ENCODE data around the gene DPP6.

The DPP6 gene

DNA sequence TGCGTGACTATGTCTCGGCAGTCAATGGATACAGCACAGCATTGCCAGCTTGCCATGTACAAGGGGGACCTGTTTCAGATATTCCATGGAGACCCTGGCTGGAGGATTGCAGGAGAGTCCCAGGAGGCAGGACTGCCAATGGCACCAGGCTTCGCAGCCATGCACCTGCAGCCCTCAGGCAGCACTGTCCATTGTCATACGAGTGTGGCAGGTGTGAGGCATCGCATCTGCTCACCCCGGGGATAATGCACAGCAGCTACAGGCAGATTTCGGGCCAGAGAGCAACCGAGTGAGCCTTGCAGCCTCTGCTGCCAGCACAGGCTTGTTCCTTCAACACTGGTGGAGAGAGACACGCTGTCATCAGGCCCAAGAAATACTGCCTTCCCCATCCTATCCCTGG is 535.6 kb downstream of the DPP6 start:
- CTCF ChIA-PET: no interaction called here
- TF ChIP-seq, protein P1, sequence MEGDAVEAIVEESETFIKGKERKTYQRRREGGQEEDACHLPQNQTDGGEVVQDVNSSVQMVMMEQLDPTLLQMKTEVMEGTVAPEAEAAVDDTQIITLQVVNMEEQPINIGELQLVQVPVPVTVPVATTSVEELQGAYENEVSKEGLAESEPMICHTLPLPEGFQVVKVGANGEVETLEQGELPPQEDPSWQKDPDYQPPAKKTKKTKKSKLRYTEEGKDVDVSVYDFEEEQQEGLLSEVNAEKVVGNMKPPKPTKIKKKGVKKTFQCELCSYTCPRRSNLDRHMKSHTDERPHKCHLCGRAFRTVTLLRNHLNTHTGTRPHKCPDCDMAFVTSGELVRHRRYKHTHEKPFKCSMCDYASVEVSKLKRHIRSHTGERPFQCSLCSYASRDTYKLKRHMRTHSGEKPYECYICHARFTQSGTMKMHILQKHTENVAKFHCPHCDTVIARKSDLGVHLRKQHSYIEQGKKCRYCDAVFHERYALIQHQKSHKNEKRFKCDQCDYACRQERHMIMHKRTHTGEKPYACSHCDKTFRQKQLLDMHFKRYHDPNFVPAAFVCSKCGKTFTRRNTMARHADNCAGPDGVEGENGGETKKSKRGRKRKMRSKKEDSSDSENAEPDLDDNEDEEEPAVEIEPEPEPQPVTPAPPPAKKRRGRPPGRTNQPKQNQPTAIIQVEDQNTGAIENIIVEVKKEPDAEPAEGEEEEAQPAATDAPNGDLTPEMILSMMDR (IDR thresholded peaks at IDR 0.05; ENCODE audit: insufficient read depth, low read length, missing control alignments): no peak
- H3K4me3 ChIP-seq (ENCODE audit: low read depth, low read length): no peak overlapping the region
- no peak for DNase-seq (ENCODE audit: low read depth, low spot score)
- POLR2A ChIA-PET: no interaction called here

DNA sequence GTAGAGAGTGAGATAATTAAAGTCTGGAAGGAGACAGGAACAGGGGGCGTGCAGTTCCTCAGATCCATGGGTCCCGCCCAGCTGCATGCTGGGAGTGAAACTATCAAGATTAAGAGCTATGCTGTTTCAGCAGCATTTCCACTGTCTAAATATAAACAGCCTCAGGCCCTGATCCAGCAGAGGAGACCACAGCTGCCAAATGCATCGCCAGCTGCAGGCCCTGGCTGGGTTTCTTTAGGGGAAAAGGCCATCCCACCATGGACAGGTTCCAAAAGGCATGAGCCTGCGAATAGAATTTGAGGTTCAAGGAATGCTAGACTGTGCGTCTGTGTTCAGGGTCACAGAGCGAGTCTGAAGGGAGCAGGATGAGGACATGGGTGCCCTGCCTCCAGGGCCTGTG is 539.3 kb downstream of the DPP6 start:
- ChIA-PET CTCF (no interaction called here), POLR2A (no interaction called here)
- DNase-seq (ENCODE audit: low read depth, low spot score): no peak
- TF ChIP-seq, protein P1 (IDR thresholded peaks at IDR 0.05; ENCODE audit: insufficient read depth, low read length, missing control alignments): no peak
- H3K4me3 ChIP-seq (ENCODE audit: low read depth, low read length): no peak overlapping the region

DNA sequence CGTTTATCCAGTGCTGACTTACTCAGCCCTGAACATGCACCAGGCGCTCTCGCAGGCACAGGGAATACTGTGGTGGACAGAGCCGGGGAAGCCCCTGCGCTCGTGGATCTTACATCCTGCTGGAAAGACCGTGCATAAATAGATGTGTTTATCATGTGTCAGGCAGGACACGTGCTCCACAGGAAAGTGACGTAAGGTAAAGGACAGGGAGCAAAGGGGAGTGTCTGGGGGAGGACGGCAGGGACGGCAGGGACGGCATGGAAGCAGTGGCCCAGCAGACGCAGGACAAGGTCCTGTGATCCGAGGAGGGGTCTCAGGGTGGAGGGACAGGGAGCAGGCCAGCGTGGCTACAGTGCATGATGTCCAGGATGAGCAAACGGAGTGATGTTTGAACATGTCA is 540.2 kb downstream of the DPP6 start:
- POLR2A ChIA-PET: no interaction called here
- CTCF ChIA-PET: no interaction called here

DNA sequence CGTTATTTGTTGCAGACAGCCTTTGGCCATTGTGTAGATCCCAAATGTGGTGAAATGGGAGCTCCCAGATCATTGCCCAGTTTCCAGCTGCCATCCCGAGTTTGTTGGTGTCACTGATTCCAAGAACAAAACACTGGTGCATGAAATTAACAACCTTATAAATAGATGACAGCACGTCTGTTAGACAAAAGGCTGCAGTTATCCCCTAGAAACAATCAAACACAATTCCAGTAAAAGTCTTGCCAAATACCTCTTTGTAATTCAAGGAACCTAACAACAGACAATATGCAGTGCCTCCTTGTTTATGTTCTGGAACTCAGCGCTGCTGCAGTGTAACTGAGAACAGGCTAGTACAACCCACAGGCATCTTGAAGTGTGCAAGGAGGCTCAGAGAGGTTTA is 546.2 kb downstream of the DPP6 start:
- DNase-seq (ENCODE audit: low read depth, low spot score): no peak
- TF ChIP-seq, protein P1 (IDR thresholded peaks at IDR 0.05; ENCODE audit: insufficient read depth, low read length, missing control alignments): no peak
- ChIA-PET POLR2A (no interaction called here), CTCF (no interaction called here)
- no peak overlapping the region for H3K4me3 ChIP-seq (ENCODE audit: low read depth, low read length)

More for the DNA sequence above, 540.2 kb downstream of the DPP6 start:
- no peak overlapping the region for H3K4me3 ChIP-seq (ENCODE audit: low read depth, low read length)
- no peak for DNase-seq (ENCODE audit: low read depth, low spot score)
- TF ChIP-seq, protein P1 (IDR thresholded peaks at IDR 0.05; ENCODE audit: insufficient read depth, low read length, missing control alignments): no peak

DNA sequence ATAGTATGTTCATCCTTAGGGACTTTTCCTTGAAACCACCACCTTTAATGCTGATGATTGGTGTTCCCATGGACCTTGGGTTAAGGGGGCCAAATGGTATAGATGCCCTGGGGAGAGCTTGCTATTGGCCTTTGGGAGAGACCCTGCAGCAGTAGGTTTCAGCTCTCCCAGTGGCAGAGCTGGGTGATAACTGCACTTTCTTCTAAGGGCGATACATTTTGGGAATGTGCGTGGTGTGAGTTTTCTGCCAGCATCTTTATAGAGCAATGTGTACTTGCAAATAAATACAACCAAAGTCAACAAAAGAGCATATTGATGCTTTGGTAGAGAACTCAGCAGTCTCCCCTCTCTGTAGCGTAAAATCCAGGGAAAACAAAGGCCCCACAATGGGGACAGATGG is 546.7 kb downstream of the DPP6 start:
- H3K4me3 ChIP-seq (ENCODE audit: low read depth, low read length): no peak overlapping the region
- TF ChIP-seq, protein P1 (IDR thresholded peaks at IDR 0.05; ENCODE audit: insufficient read depth, low read length, missing control alignments): no peak
- POLR2A ChIA-PET: no interaction called here
- no peak for DNase-seq (ENCODE audit: low read depth, low spot score)
- CTCF ChIA-PET: no interaction called here

DNA sequence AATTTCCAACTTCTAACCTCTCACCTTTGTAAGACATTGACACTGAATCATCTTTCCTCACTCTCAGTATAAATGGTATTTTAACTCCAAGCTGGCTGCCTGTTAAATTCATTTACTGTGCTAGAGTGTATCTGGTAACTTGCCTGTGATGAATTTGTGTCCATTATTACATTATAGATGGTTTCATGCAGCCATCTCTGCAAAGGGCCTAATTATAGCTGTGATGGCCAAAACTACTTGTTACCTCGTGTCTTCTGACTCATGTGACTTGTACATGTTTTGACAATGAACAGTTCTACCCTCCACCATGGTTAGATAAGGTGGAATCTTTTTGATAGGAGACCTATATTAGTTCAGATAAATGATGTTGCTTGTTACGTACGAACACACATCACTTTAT is 558.7 kb downstream of the DPP6 start:
- ChIA-PET CTCF (no interaction called here), POLR2A (no interaction called here)
- no peak overlapping the region for H3K4me3 ChIP-seq (ENCODE audit: low read depth, low read length)
- TF ChIP-seq, protein P1 (IDR thresholded peaks at IDR 0.05; ENCODE audit: insufficient read depth, low read length, missing control alignments): no peak
- DNase-seq (ENCODE audit: low read depth, low spot score): no peak
